Activated naive CD4-positive, alpha-beta T cell treated with Interleukin-2 at 50 U/mL for 16 hours (primary cell): ENCODE data around the gene PHGDH.
A peak's percentile ranks its signal among the peaks of the same experiment; 100 is the strongest.
"Not testable (repeated sequence)": the region's sequence is repeated elsewhere in the genome, so short reads cannot be mapped to it uniquely, and the experiment has no call there.

ENCODE experiments used
- DNase-seq: peaks from one replicate; pipeline ENCODE4 v3.0.0-alpha.2; 2020

PHGDH gene

DNA sequence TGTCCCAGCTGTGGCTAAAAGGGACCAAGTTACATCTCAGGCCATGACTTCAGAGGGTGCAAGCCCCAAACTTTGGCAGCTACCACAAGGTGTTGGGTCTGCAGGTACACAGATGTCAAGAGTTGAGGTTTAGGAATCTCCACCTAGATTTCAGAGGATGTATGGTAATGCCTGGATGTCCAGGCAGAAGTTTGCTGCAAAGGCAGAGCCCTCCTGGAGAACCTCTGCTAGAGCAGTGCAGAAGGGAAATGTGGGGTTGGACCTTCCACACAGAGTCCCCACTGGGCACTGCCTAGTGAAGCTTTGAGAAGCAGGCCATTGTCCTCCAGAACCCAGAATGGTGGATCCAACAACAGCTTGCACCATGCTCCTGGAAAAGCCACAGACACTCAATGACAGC, 10.1 kb upstream of the PHGDH start:
- no peak for DNase-seq

- DNase-seq: no peak
Measured at GRCh38 chr1:119702384-119702783, 9.3 kb upstream of the PHGDH start.

- no peak for DNase-seq
Measured at GRCh38 chr1:119703666-119704450, 7.9 kb upstream of the PHGDH start.

GRCh38 chr1:119706599-119706998, 5.1 kb upstream of the PHGDH start:
- not testable (repeated sequence) for DNase-seq

GRCh38 chr1:119711356-119711803, 354 bp upstream of the PHGDH start:
- DNase-seq: not testable (repeated sequence)

GRCh38 chr1:119712342-119713038, 756 bp downstream of the PHGDH start:
- DNase-seq: peak; percentile 35

GRCh38 chr1:119713039-119713748, 1.5 kb downstream of the PHGDH start:
- no peak for DNase-seq

DNA sequence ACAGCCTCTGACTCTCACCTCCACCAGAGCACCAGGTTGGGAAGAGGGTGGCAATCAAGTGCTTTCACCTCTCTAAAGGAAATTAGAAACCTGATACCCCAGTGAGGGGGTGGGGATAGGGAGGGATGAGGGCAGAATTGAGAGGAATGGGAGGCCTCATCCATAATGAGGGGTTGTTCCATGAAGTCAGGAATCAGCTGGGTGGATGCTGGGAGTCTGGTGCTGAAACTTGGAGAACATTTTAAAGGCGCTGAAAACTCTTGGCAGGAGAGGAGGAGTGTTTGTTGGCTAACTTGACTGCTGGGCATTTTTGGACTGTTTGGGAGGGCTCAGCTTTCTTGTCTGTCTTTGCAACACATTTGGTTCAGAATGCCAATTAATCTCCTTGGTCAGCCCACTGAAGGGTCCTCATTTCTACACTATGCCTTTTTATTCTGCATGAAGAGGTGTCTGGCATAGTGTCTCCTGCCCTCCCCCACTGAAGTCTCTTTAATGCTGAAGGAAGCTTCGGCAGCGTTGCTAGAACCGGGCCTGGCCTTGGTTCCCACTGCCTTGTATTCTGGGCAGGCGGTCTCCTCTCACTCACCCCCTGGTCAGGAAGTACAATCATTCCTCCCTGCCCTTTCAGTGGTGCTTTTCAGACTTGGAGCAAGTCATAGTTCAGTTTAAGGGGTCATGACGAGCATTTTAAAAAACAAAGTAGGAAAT, 2.2 kb downstream of the PHGDH start:
- no peak for DNase-seq

- DNase-seq: no peak
Measured at GRCh38 chr1:119714583-119714982, 2.8 kb downstream of the PHGDH start.

GRCh38 chr1:119715542-119715941, 3.8 kb downstream of the PHGDH start:
- no peak for DNase-seq

- no peak for DNase-seq
Measured at GRCh38 chr1:119718409-119718808, 6.7 kb downstream of the PHGDH start.

DNA sequence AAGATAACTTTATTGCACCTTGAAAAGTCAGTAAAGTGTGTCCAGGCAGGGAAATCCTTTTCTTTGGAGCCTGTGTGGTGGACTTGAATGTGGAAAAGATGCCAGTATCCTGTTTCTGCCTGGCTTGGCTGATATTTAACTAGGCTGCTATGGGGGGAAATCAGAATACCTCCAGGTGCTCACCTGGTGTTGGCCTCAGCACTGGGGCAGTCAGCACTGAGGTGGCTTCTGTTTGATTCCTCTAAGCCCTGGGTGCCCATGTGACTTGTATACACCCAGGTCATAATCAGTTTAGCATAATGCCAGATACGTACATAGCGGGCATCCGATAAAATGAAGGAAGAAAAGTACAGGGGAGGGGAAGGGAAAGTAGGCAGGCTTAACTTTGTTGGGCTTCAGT, 7.2 kb downstream of the PHGDH start:
- DNase-seq: no peak

- no peak for DNase-seq
Measured at GRCh38 chr1:119720866-119721440, 9.2 kb downstream of the PHGDH start.

DNA sequence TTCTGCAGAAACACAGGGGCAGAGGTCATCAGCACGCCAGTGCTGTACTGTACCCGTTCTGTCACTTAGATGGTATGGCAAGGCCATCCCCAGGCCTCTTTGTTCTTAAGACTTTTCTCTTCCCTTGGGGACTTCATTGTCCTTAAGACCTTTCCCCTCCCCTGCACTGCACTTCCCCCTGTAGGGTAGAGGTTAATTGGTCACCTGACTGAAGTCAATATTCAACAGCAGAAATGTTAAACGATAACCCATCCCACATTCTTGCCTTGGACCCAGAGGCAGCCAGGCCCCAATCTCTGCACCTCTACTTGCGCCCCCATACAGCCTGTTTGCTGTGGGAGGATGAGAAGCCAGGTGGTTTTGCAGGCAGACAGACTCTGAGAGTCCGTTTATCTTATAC, 10.2 kb downstream of the PHGDH start:
- DNase-seq: no peak

DNA sequence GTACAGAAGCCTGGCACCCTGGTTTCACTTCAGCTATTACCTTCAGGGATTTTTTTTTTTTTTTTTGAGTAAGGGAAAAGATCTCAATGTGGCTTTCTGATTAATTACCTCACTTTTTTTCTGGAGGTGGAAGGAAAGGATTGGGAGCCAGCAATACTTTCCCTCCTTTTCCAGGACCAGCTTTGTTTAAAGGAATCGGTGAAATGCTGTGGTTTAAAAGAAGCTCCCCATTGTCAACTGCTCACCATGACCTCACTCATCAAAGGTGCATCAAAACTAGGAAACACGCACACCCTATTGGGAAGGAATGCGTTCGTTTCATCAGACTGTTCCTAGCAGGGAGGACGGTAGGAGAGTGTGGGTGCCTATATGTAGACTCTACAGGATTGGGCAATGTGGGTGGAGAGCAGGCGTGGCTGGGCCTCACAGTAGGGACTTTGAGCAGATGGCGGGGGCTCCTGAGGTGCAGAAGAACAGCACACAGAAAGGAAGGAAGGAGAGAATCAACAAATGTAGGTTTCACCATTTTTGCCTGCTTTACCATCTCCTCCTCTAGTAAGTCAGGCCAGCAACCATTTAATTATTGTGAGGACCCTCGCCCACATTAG, 13.0 kb downstream of the PHGDH start:
- DNase-seq: no peak

DNA sequence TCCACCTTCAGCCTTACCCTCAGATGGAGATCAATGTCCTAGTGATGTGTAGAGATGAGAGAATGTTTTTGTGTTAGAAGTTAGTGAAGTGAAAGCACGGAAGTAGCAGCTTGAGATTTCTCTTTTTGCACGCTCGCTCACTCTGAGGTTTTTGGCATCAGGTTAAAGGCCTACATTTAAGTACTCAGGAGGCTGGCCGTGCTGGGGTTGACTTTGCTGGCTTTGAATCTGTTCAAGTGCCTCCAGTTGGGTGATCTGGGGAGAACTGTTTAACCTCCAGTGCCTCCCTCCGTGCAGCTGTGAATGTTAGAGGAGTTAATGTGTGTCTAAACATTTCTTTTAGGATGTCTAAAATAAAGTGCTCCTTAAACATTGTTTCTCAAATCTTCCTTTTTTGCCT, 13.9 kb downstream of the PHGDH start:
- no peak for DNase-seq

DNA sequence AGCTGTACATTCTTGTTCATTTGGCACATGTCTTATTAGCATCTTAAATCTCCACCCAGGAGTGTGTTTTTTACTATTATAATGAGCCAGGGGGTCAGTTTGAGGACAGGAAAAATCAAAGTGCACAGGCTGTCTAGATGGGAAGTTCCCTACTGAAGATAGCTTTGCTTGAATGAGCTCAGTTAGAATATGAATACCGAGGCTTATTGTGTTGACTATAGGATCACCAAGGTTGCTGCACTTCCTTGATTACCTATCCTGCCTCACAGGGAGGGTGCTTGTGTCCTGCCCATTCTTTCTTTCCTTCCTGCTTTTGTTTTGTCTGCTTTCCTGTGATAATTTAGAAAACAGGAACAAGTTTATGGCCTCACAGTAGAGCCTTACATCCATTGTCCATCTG, 16.3 kb downstream of the PHGDH start:
- no peak for DNase-seq

GRCh38 chr1:119729044-119729443, 17.3 kb downstream of the PHGDH start:
- DNase-seq: no peak

- DNase-seq: no peak
Measured at GRCh38 chr1:119731060-119731459, 19.3 kb downstream of the PHGDH start.

DNA sequence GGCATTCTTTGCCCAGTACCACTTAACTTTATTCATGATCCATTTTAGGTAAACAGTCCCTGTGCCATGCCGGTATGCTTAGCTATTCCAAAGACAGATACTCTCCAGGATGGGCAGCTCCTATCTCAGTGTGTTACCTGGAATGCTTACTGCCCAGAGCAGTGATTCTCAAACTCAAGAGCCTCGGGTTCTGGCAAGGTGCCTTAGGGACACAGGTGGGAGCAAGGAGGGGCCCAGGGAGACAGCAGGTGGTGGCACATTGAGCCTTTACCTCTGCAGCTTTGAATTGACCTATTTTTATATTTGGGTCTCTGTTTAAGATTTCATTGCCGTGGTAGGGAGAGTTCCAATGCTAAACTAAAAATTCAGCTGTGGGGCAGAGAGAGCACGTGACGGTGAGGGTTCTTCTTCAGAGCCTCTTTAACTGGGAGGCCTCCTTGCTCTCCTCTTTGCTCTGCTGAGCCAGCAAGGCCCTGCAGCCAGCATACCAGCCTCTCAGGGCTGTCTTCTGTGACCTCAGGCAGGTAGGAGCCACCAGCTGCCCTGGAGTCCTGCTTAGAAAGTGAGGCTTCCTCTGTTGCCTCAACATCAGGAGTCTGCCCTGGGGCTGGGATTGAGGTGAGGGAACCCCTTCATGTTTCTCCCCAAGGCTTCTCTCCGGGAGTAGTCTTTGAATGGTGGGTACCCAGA, 20.2 kb downstream of the PHGDH start:
- no peak for DNase-seq

DNA sequence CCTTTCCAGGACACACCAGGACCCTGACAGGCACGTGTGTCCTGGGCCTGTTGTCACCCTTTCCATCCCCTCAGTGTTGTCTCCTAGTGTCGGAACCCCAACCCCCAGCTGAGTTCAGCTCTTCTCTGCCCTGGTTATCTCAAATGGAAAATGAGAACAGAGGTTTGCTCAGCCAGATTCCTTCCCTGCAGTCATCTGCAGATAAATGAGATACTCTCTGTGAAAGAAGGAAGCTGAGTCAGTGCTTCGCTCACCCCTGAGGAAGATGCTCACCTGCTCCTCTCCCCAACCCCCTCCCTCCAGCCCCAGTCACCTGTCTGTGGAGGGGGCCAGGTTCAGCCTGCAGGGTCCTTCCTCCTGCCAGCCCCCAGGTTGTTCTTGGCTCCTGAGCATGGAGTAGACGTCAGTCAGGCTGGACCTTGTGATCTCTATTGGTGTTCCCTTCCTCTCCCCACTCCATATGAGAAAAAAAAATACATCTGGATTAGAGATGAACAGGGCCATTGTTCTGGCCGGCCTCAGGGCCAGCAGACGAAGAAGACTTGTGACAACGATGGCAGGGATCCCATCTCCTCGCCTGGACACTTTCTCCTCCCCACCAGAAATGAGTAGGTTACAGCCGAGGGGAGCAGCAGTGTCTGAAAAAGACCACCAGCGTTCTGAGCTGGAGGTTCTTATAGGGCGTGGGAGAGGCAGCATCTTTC, 20.9 kb downstream of the PHGDH start:
- DNase-seq: no peak
